Activated T-cell treated with anti-CD3 and anti-CD28 coated beads, Interleukin-2, amount 50 U/mL, for 48 hours (primary cell): Measurements from ENCODE around the gene MMP15.
"Not testable (repeated sequence)": the region's sequence is repeated elsewhere in the genome, so short reads cannot be mapped to it uniquely, and the experiment has no call there.

Experiments
- DNase-seq, 2 experiments: peaks; one replicate each; pipeline ENCODE4 v3.0.0-alpha.2; 2020

Gene MMP15

DNA sequence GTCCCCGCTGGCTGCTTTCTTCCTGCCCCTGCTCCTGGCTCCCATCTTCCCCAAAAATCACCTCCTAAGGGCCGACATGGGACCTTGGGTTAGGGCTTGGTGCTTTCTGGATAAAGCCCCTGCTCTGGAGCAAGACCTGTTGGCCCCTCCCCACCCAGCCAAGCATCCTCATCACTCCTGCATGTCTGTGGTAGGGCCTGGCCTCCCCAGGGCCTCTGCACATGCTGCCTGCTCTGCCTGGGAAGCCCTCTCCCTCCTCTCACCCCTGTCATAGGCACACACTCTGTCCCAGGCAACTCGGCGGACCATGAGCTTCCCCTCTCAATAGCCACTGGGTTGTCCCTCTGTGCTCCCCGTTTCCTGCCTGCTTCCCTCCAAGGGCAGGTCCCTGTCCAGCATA, 68.5 kb downstream of the MMP15 start:
- DNase-seq, result no peak

DNA sequence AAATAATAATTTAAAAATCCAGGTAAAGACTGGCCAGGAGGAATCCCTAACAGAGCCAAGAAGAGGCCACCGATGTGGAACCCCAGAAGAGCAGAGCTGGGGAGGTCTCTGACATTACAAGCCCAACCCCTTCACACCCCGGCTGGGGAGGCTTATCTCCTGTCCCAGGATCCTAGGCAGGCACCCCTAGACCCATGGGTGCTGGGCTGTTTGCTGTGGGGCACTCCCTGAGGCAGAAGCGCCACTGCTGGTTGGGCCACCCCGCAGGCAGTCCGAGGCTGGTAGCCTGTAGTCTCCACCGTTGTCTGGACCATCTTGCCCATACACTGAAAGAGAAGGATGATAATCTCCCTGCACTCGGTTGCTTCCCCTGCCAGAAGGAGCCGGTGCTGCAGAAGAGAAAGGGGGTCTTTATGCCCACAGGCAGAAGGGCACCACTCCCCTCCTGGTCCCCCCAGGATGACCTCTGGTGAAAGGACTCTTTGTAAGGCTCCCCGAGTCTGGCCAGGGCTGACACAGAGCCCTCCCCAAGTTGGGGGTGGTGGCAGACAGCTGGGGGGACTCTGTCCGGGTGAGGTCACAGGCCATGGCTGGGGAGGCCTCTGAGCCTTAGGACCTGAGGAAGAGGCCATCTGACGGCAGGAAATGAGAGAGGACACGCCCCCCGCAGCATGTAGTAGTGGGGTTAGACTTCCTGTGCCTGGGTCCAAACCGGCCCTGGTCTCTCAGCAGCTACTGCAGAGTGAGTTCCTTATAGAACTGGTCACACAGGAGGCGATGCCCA, 69.4 kb downstream of the MMP15 start:
- no peak for DNase-seq

- not testable (repeated sequence) for DNase-seq
Measured at GRCh38 chr16:58095575-58095960, 70.0 kb downstream of the MMP15 start.

GRCh38 chr16:58096249-58096648, 70.7 kb downstream of the MMP15 start:
- no peak for DNase-seq
